Mucosa of descending colon (tissue), 3 donors: ENCODE measurements around the gene ETS1. TPM values are rescaled to one million over a fixed set of nuclear protein-coding genes. Genes with fewer than 3 reads are reported as not detected.

Experiments
- ATAC-seq: fragments of 200-7000 bp; cut with Tn5 transposase; one replicate; pipeline ENCODE4 v1.9.1; 2020; ENCODE audit warnings: mild to moderate bottlenecking, moderate library complexity
- DNase-seq, 3 donors: peaks; one replicate each; pipeline ENCODE4 v3.0.0-alpha.2; 2020
- H3K36me3 ChIP-seq: fragments of 200-600 bp; one replicate; pipeline ENCODE4 v1.8.0; 2021; ENCODE audit warnings: low read depth, mild to moderate bottlenecking
- H3K4me1 ChIP-seq: fragments of 200-600 bp; one replicate; pipeline ENCODE4 v1.8.0; 2021; ENCODE audit warnings: low read depth, mild to moderate bottlenecking
- H3K4me3 ChIP-seq: fragments of 200-600 bp; one replicate; pipeline ENCODE4 v1.8.0; 2021; ENCODE audit warnings: mild to moderate bottlenecking
- H3K9me3 ChIP-seq: fragments of 200-600 bp; one replicate; pipeline ENCODE4 v1.8.0; 2021; ENCODE audit warnings: mild to moderate bottlenecking
- CTCF ChIP-seq: fragments of 200-600 bp; IDR thresholded peaks from one replicate; pipeline ENCODE4 v1.8.0; 2022; ENCODE audit warnings: antibody characterized with exemption, mild to moderate bottlenecking
- intact Hi-C, 2 donors: fragments of 100-400 bp; cut with DNase I in 1 of 2; cut with micrococcal nuclease in 1 of 2; formaldehyde crosslinking; loops; one replicate each; pipeline versions ENCODE4 v1.11.0 to v1.11.1; 2022; cut with DNase I, micrococcal nuclease
- total RNA-seq, 3 donors: library from RNA; stranded (reverse); fragmentation: NEBNext Ultra II Directional in 2 of 3; extraction: Animal tissue kit (Norgen Biotek cat#: 25700) in 2 of 3; gene quantifications; one replicate each; pipeline versions ENCODE4 v1.2.1 to v1.2.4, GENCODE V29; 2021 to 2023
- donor health status: DM: no; HTN: no; CAD: no; lungs with moderate emphysema.
- donor health status: DM: no; HTN: no; CAD: no.
- donor health status: DM: no; HTN: yes; CAD: no.

ETS1 gene
- total RNA-seq, 3 donors from 2014 or later, result 36.5 to 41.2 (median 38.6) TPM

DNA sequence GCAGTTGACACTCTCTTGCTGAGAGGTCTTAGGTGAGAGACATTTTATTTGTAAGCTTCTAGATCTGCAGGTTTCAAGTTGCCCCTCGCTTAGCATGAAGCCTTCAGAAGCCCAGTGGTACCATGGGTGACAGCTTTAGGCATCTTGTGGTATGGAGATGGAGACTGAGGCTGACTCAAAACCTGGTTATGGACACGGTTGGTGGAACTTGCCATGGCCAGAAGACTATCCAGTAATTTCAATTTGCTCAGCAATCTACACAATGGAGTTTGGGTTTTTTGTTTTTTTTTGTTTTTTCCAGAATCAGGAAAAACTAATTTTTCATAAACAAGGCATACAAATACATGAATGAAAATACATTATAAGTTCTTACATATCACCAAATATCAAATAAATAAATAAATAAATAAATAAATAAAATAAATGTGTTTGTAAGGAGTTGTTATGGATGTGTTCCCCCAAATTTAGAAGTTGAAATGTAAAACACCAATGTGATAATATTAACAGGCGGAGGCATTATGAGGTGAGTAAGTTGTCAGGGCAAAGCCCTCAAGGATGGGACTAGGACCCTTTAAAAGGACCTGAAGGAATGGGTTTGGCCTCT is 22.6 kb downstream of the ETS1 start:
- peaks cover 14% of the 10 kb centered on the region for H3K4me1 ChIP-seq
- DNase-seq, result no peak
- H3K9me3 ChIP-seq, result no peaks in the 10 kb centered on the region
- no peak overlapping the region for H3K4me3 ChIP-seq
- ATAC-seq, result no peak
- no peak for TF ChIP-seq CTCF
- intact Hi-C loops, result no loop called here
- no peaks in the 10 kb centered on the region for H3K36me3 ChIP-seq

GRCh38 chr11:128563942-128564641 is 23.3 kb downstream of the ETS1 start:
- Histone ChIP-seq H3K36me3 (no peaks in the 10 kb centered on the region), H3K4me1 (peaks cover 14% of the 10 kb centered on the region), H3K9me3 (no peaks in the 10 kb centered on the region), H3K4me3 (no peak overlapping the region)
- intact Hi-C loops, result no loop called here
- peak in 2 of 3 donors; percentile 33 to 41 for DNase-seq
- no peak for TF ChIP-seq CTCF
- peak; percentile 62 for ATAC-seq

GRCh38 chr11:128563308-128563707 is 24.1 kb downstream of the ETS1 start:
- DNase-seq, result no peak
- no peak overlapping the region for H3K4me3 ChIP-seq

DNA sequence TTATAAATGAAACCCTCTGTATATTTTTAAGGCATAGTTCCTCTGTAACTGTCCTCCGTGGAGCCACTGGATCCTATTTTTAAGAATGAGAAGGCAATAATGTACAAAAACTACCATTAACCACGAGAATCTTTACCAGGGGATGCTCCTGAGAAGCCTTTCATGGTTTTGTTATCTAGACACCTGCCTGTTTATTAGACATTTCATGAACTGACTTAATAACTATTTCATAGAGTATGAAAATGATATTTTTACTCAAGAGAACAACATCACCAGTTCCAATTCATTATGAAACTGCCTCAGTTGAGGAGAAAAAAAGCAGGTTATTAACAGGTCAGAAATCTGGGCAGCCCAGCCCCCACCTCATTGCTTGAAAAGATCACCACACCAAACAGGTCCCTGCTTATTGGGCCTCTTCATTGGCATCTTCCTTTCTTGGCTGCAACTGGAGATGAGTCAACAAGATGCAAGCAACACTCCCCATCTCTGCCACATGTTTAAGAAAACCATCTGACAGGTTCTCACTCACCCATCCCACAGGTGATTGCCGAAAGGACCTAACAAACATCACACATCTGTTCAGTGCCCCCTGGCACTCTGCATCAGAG is 27.8 kb downstream of the ETS1 start:
- Histone ChIP-seq H3K4me1 (peaks cover 3% of the 10 kb centered on the region), H3K9me3 (no peaks in the 10 kb centered on the region), H3K4me3 (no peak overlapping the region), H3K36me3 (no peaks in the 10 kb centered on the region)
- TF ChIP-seq CTCF, result no peak
- DNase-seq, result no peak
- ATAC-seq, result no peak
- intact Hi-C loops, result no loop called here

More at GRCh38 chr11:128563308-128563707, 24.1 kb downstream of the ETS1 start:
- H3K4me1 ChIP-seq, result peaks cover 14% of the 10 kb centered on the region
- no peak for TF ChIP-seq CTCF
- no peak for ATAC-seq
- H3K36me3 ChIP-seq, result no peaks in the 10 kb centered on the region
- intact Hi-C loops, result no loop called here
- no peaks in the 10 kb centered on the region for H3K9me3 ChIP-seq

DNA sequence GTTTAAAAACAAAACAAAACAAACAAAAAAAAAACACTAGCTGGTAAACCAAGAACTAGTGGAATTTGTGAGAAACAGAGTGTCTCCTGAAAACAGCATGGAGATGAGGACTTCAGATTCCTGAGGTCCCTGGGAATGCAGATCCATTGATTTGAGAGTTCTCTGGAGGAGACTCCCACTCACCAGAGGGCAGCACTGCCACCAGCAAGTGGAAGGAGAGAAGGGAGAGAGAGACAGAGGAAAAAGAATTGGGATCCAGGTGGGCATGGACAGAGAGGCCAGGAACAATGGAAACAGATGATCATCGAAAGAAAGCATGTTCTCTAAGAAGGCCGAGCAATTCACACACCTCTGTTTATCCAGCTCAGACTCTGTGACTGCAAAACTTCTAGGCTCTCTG is 31.8 kb downstream of the ETS1 start:
- Histone ChIP-seq H3K9me3 (no peaks in the 10 kb centered on the region), H3K4me1 (no peaks in the 10 kb centered on the region), H3K4me3 (no peak overlapping the region), H3K36me3 (no peaks in the 10 kb centered on the region)
- ATAC-seq, result no peak
- intact Hi-C loops, result no loop called here
- peak in 2 of 3 donors; percentile 40 to 43 for DNase-seq
- no peak for TF ChIP-seq CTCF
